HEK293T (cell line): ENCODE results near the gene HELT.

Experiments
- BHLHE40 ChIP-seq: fragments of 450-650 bp; IDR thresholded peaks from 2 replicates; pipeline ENCODE4 v1.6.1; 2016; ENCODE audit warnings: mild to moderate bottlenecking, moderate library complexity, borderline replicate concordance
- CTBP1 ChIP-seq: fragments of 450-650 bp; IDR thresholded peaks from 2 replicates; pipeline ENCODE4 v1.6.1; 2016; ENCODE audit warnings: borderline replicate concordance
- FOXA1 ChIP-seq: fragments of 450-650 bp; IDR thresholded peaks from 2 replicates; pipeline ENCODE4 v1.6.1; 2016; ENCODE audit warnings: mild to moderate bottlenecking
- FOXM1 ChIP-seq: fragments of 450-650 bp; IDR thresholded peaks from 2 replicates; pipeline ENCODE4 v1.6.1; 2017; ENCODE audit warnings: mild to moderate bottlenecking, borderline replicate concordance
- LEF1 ChIP-seq: fragments of 450-650 bp; IDR thresholded peaks from 2 replicates; pipeline ENCODE4 v1.6.1; 2017; ENCODE audit warnings: mild to moderate bottlenecking, borderline replicate concordance
- SP1 ChIP-seq: fragments of 450-650 bp; IDR thresholded peaks from 2 replicates; pipeline ENCODE4 v1.6.1; 2017
- SUZ12 ChIP-seq: fragments of 450-650 bp; IDR thresholded peaks from 2 replicates; pipeline ENCODE4 v1.6.1; 2016; ENCODE audit warnings: mild to moderate bottlenecking
- TARDBP ChIP-seq: fragments of 450-650 bp; IDR thresholded peaks from 2 replicates; pipeline ENCODE4 v1.6.1; 2016
- ZNF384 ChIP-seq: fragments of 450-650 bp; IDR thresholded peaks from 2 replicates; pipeline ENCODE4 v1.6.1; 2016

- no peak for TF ChIP-seq TARDBP
- TF ChIP-seq SP1, result no peak
- TF ChIP-seq CTBP1, result no peak
- TF ChIP-seq FOXA1, result no peak
- no peak for TF ChIP-seq BHLHE40
- TF ChIP-seq SUZ12, result no peak
- TF ChIP-seq ZNF384, result no peak
- TF ChIP-seq LEF1, result no peak
- TF ChIP-seq FOXM1, result no peak
Observed at GRCh38 chr4:185013417-185014125, 4.7 kb upstream of the HELT start.
